Parathyroid adenoma (tissue), 2 donors: ENCODE results near the gene TEAD1.

ENCODE experiments used
- H2AFZ ChIP-seq: fragments of 300-600 bp; sonication (generic); one replicate; pipeline ENCODE4 v1.7.0; 2017; ENCODE audit warnings: antibody characterized with exemption, mild to moderate bottlenecking
- H3K27ac ChIP-seq: fragments of 300-600 bp; sonication (generic); one replicate; pipeline ENCODE4 v1.7.0; 2017
- H3K27me3 ChIP-seq: fragments of 300-600 bp; sonication (generic); one replicate; pipeline ENCODE4 v1.7.0; 2017; ENCODE audit warnings: low read length; ENCODE audit not compliant: control insufficient read depth, insufficient read depth
- H3K36me3 ChIP-seq: fragments of 300-600 bp; sonication (generic); one replicate; pipeline ENCODE4 v1.7.0; 2017; ENCODE audit warnings: low read length; ENCODE audit not compliant: control insufficient read depth, insufficient read depth
- H3K4me1 ChIP-seq: fragments of 300-600 bp; sonication (generic); one replicate; pipeline ENCODE4 v1.7.0; 2017; ENCODE audit warnings: control low read depth
- H3K4me2 ChIP-seq: fragments of 300-600 bp; sonication (generic); one replicate; pipeline ENCODE4 v1.7.0; 2017; ENCODE audit warnings: low read length
- H3K4me3 ChIP-seq: fragments of 300-600 bp; sonication (generic); one replicate; pipeline ENCODE4 v1.7.0; 2017; ENCODE audit warnings: low read depth, low read length
- H3K79me2 ChIP-seq: fragments of 300-600 bp; sonication (generic); one replicate; pipeline ENCODE4 v1.7.0; 2017; ENCODE audit warnings: control low read depth
- H3K9ac ChIP-seq: fragments of 300-600 bp; sonication (generic); one replicate; pipeline ENCODE4 v1.7.0; 2017; ENCODE audit warnings: mild to moderate bottlenecking
- H3K9me3 ChIP-seq: fragments of 300-600 bp; sonication (generic); one replicate; pipeline ENCODE4 v1.7.0; 2017; ENCODE audit warnings: low read length; ENCODE audit not compliant: control insufficient read depth
- TF ChIP-seq, protein P1 (sequence below): fragments of 300-600 bp; sonication (generic); IDR thresholded peaks from one replicate; pipeline ENCODE4 v1.7.0; 2017; ENCODE audit warnings: antibody characterized with exemption, mild to moderate bottlenecking
- donor health status: primary hyperparathyroidism.

TEAD1 gene

DNA sequence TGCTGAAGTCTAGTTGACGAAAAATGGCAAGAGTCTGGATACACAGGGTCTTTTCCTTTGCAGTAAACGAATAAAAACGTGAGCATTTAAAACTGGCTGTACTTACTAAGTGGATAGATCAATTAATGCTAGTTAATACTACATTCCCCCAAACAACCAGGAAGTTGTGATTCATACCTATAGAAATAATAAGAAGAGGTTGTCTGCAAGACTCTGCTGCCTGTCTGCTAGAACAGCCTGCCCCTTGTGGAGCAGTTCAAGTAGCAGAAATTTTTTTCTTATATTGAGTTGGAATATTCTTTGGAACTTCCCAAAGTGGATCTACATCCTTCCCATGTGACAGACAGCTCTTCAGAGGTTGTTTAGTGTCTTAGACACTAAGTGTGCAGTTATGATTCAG is 86.8 kb downstream of the TEAD1 start:
- Histone ChIP-seq H3K4me1 (peaks cover 5% of the 10 kb centered on the region), H3K9me3 (no peaks in the 10 kb centered on the region), H2AFZ (no peak overlapping the region), H3K4me3 (no peak overlapping the region), H3K9ac (no peak overlapping the region), H3K4me2 (no peak overlapping the region), H3K27ac (no peak overlapping the region), H3K36me3 (no peaks in the 10 kb centered on the region), H3K79me2 (peaks cover 8% of the 10 kb centered on the region), H3K27me3 (no peaks in the 10 kb centered on the region)
- TF ChIP-seq, protein P1, sequence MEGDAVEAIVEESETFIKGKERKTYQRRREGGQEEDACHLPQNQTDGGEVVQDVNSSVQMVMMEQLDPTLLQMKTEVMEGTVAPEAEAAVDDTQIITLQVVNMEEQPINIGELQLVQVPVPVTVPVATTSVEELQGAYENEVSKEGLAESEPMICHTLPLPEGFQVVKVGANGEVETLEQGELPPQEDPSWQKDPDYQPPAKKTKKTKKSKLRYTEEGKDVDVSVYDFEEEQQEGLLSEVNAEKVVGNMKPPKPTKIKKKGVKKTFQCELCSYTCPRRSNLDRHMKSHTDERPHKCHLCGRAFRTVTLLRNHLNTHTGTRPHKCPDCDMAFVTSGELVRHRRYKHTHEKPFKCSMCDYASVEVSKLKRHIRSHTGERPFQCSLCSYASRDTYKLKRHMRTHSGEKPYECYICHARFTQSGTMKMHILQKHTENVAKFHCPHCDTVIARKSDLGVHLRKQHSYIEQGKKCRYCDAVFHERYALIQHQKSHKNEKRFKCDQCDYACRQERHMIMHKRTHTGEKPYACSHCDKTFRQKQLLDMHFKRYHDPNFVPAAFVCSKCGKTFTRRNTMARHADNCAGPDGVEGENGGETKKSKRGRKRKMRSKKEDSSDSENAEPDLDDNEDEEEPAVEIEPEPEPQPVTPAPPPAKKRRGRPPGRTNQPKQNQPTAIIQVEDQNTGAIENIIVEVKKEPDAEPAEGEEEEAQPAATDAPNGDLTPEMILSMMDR: no peak

DNA sequence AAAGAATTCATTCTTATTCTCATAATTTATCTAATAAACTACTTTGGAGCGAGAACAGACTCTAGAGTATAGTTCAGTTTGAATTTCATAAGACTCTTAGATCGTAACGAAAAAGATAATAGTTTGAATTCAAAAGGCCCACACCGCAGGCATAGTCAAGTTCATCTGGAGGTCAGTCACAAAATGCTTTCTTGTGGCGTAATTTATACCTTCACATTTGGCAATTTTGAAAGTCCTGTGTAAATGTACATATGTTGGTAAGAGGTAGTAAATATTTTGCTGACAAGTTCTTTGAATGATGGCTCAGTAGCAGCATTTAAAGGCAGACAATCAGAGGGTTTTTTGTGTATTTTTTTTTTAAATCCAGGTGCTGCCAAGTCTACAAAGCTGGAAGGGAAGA is 88.1 kb downstream of the TEAD1 start:
- no peak overlapping the region for H3K9ac ChIP-seq
- H2AFZ ChIP-seq: no peak overlapping the region
- no peak overlapping the region for H3K4me3 ChIP-seq
- H3K79me2 ChIP-seq: peaks cover 8% of the 10 kb centered on the region
- H3K4me2 ChIP-seq: no peak overlapping the region
- no peaks in the 10 kb centered on the region for H3K27me3 ChIP-seq
- H3K27ac ChIP-seq: no peak overlapping the region
- peaks cover 5% of the 10 kb centered on the region for H3K4me1 ChIP-seq
- TF ChIP-seq, protein P1: no peak
- H3K9me3 ChIP-seq: no peaks in the 10 kb centered on the region
- no peaks in the 10 kb centered on the region for H3K36me3 ChIP-seq

DNA sequence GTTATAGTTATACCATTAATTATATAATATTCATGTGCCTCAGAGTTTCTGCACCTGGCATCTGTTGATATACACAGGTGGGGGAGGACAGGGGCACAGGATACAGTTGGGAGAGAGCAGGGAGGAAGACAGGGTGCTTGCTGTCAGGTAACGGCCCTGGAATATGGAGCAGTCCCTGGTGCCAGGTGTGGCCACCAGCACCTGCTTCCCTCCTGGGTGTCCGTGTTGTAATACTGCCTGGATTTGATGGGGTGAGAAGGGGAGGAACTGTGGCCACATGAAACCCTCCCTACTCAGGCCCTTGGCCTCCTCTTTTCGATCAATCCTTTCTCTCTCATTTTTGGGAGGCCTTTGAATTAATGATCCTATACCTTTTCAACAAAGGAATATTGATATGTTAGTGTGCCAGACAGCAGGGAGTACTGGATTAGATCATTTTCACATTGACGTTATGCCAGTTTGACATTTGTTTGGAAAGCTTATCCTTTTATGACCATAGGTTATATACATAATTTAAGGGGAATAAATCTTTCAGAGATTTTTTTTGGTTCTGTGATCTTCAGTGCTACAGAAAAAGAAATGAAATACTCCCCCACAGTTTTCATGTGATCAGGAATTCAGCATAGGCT is 88.6 kb downstream of the TEAD1 start:
- no peak overlapping the region for H3K9ac ChIP-seq
- H3K9me3 ChIP-seq: no peaks in the 10 kb centered on the region
- H3K36me3 ChIP-seq: no peaks in the 10 kb centered on the region
- H3K4me3 ChIP-seq: no peak overlapping the region
- no peak overlapping the region for H3K27ac ChIP-seq
- no peak overlapping the region for H2AFZ ChIP-seq
- H3K4me2 ChIP-seq: no peak overlapping the region
- no peaks in the 10 kb centered on the region for H3K27me3 ChIP-seq
- peaks cover 5% of the 10 kb centered on the region for H3K4me1 ChIP-seq
- TF ChIP-seq, protein P1: no peak
- peaks cover 8% of the 10 kb centered on the region for H3K79me2 ChIP-seq

DNA sequence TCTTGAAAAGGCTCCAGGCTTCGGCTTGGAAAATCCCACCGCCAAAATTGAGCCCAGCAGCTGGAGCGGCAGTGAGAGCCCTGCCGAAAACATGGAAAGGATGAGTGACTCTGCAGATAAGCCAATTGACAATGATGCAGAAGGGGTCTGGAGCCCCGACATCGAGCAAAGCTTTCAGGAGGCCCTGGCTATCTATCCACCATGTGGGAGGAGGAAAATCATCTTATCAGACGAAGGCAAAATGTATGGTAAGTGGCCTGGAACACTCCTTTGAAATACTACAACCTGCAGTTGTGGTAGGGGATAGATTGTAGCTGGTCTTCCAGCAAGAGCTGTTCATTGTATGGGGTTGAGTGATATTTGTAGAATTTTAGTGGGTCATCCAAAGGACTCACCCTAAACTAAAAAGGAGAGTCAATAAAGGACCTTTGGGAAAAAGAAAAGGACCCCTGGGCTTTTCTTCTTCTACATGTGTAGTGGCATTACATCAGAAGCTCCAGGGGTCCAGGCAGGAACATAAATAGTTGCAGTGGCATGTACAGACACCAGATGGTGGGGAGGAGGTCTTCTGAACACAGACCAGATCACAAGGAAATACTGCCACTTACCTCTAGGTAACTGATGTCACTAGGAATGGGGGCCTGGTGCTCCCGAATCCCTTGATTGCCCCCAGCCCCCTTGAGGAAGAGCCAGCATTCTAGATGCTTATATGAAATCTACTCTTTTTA is 90.1 kb downstream of the TEAD1 start:
- H3K9ac ChIP-seq: no peak overlapping the region
- no peaks in the 10 kb centered on the region for H3K36me3 ChIP-seq
- peaks cover 9% of the 10 kb centered on the region for H3K79me2 ChIP-seq
- no peaks in the 10 kb centered on the region for H3K27me3 ChIP-seq
- TF ChIP-seq, protein P1: no peak
- H3K9me3 ChIP-seq: no peaks in the 10 kb centered on the region
- no peak overlapping the region for H3K4me2 ChIP-seq
- H3K4me1 ChIP-seq: peaks cover 10% of the 10 kb centered on the region
- H2AFZ ChIP-seq: no peak overlapping the region
- no peak overlapping the region for H3K27ac ChIP-seq
- H3K4me3 ChIP-seq: no peak overlapping the region

DNA sequence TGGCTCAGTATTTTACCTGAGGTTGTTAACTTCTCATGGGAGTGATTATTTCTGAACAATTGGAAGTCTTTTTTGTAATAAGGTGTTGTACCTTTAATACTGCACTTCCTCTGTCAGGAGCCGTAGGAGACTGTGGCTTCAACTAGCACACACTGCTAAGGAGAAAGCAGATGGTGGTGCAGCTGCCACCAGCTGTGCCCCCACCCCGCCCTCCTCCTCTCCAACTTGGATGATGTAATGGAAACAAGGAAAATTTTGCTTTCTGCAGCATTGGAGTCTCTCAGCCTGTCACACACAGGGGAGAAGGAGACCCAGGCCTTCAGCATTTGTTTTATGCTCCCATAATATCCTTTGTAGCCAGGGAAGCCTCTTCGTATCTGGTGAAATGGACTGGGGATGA is 91.2 kb downstream of the TEAD1 start:
- Histone ChIP-seq H3K4me1 (peaks cover 10% of the 10 kb centered on the region), H3K4me3 (no peak overlapping the region), H3K27ac (peak overlapping the region; percentile 29), H2AFZ (no peak overlapping the region), H3K9me3 (no peaks in the 10 kb centered on the region), H3K36me3 (no peaks in the 10 kb centered on the region), H3K4me2 (no peak overlapping the region), H3K9ac (no peak overlapping the region), H3K79me2 (peaks cover 5% of the 10 kb centered on the region), H3K27me3 (no peaks in the 10 kb centered on the region)
- TF ChIP-seq, protein P1: no peak
